Measurements from ENCODE around the gene DSCAM.

The DSCAM gene

GRCh38 chr21:40504825-40505224 lies 342.1 kb downstream of the DSCAM start:
- H3K36me3 ChIP-seq (ENCODE audit: control insufficient read depth, insufficient read depth, low read length) = no peaks in the 10 kb centered on the region

DNA sequence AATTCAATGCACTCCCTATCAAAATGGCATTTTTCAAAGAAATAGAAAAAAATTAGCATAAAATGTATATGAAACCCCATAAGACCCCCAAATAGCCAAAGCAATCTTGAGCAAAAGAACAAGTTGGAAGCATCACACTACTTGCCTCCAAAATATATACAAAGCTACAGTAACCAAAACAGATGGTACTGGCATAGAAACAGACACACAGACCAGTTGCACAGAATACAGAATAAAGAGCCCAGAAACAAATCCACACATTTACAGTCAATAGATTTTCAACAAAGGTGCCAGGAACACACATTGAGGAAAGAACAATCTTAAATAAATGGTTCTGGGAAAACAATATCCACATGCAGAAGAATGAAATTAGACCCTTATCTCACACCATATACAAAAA lies 350.8 kb downstream of the DSCAM start:
- no peaks in the 10 kb centered on the region for H3K36me3 ChIP-seq (ENCODE audit: control insufficient read depth, insufficient read depth, low read length)
- no peaks in the 10 kb centered on the region for H3K4me1 ChIP-seq (ENCODE audit: control insufficient read depth, insufficient read depth, low read length)
- no peaks in the 10 kb centered on the region for H3K27me3 ChIP-seq (ENCODE audit: control insufficient read depth, insufficient read depth, low read length)

More at GRCh38 chr21:40504825-40505224, 342.1 kb downstream of the DSCAM start:
- no peaks in the 10 kb centered on the region for H3K9me3 ChIP-seq (ENCODE audit: control insufficient read depth, low read length)
- H3K4me3 ChIP-seq (ENCODE audit: low read length) = no peak overlapping the region
- H3K4me1 ChIP-seq (ENCODE audit: control insufficient read depth, insufficient read depth, low read length) = peaks cover 26% of the 10 kb centered on the region
- no peak overlapping the region for H3K9ac ChIP-seq (ENCODE audit: low read length)
- H3K27me3 ChIP-seq (ENCODE audit: control insufficient read depth, insufficient read depth, low read length) = no peaks in the 10 kb centered on the region

GRCh38 chr21:40490408-40490807 lies 356.6 kb downstream of the DSCAM start:
- no peaks in the 10 kb centered on the region for H3K4me1 ChIP-seq (ENCODE audit: control insufficient read depth, insufficient read depth, low read length)
- no peaks in the 10 kb centered on the region for H3K27me3 ChIP-seq (ENCODE audit: control insufficient read depth, insufficient read depth, low read length)
- no peak overlapping the region for H3K9ac ChIP-seq (ENCODE audit: low read length)
- no peaks in the 10 kb centered on the region for H3K9me3 ChIP-seq (ENCODE audit: control insufficient read depth, low read length)
- H3K4me3 ChIP-seq (ENCODE audit: low read length) = no peak overlapping the region
- H3K36me3 ChIP-seq (ENCODE audit: control insufficient read depth, insufficient read depth, low read length) = no peaks in the 10 kb centered on the region

More for the DNA sequence above, 350.8 kb downstream of the DSCAM start:
- H3K9ac ChIP-seq (ENCODE audit: low read length) = no peak overlapping the region
- no peak overlapping the region for H3K4me3 ChIP-seq (ENCODE audit: low read length)
- no peaks in the 10 kb centered on the region for H3K9me3 ChIP-seq (ENCODE audit: control insufficient read depth, low read length)

DNA sequence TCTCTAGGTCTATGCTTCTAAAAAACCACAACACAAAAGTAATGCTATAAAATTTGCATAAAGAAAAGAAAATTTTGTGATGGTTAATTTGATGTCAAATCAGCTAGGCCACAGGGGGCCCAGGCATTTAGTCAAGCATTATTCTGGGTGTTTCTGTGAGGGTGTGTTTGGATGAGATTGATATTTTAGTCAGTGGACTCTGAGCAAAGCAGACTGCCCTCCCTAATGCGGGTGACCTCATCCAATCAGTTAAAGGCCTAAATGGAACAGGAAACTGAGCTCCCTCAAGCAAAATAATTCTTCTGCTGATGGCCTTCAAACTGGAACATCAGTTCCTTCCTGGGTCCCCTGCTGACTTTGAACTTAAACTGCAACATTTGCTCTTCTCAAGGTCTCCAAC lies 358.0 kb downstream of the DSCAM start:
- Histone ChIP-seq H3K9ac (ENCODE audit: low read length) (no peak overlapping the region), H3K4me3 (ENCODE audit: low read length) (no peak overlapping the region), H3K36me3 (ENCODE audit: control insufficient read depth, insufficient read depth, low read length) (no peaks in the 10 kb centered on the region), H3K27me3 (ENCODE audit: control insufficient read depth, insufficient read depth, low read length) (no peaks in the 10 kb centered on the region), H3K4me1 (ENCODE audit: control insufficient read depth, insufficient read depth, low read length) (no peaks in the 10 kb centered on the region), H3K9me3 (ENCODE audit: control insufficient read depth, low read length) (no peaks in the 10 kb centered on the region)

DNA sequence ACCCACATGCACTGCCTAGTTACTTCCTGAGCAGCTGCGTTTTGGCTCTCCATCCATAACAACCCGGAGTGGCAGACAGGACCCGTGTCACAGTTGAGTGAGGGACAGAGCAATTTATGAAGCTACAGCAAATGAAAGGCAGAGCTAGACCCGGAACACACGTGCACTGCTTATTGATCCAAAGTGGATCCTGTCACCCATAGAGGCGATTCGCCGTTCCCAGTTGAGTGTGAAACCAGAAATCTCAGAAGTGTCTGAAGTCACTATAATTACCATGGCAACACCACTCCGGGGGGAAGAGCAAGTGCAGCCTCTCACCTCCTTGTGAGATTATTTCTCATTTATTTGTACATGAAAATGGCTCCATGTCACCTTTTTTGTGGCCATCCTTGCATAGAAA lies 365.2 kb downstream of the DSCAM start:
- H3K9me3 ChIP-seq (ENCODE audit: control insufficient read depth, low read length) = no peaks in the 10 kb centered on the region
- H3K4me1 ChIP-seq (ENCODE audit: control insufficient read depth, insufficient read depth, low read length) = no peaks in the 10 kb centered on the region
- H3K36me3 ChIP-seq (ENCODE audit: control insufficient read depth, insufficient read depth, low read length) = no peaks in the 10 kb centered on the region
- H3K9ac ChIP-seq (ENCODE audit: low read length) = no peak overlapping the region
- H3K4me3 ChIP-seq (ENCODE audit: low read length) = no peak overlapping the region
- no peaks in the 10 kb centered on the region for H3K27me3 ChIP-seq (ENCODE audit: control insufficient read depth, insufficient read depth, low read length)

DNA sequence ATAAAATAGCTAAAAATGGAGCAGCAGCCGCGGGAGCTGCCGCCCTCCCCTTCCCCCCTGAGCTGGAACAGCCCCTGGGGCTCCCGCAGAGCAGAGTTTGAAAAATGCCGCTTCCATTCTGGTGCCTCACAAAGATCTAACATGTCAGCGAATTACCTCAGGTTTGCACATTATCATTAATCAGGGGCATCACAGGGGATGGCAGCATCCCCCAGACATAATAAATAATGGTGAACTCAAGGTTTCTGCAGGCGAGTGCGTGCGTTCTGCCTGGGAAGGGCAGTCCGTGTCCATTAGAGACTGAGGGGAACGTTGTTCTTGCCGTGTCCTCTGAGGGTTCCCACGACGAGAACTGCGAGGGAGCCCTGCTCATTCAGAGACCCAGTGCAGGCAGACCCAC lies 372.4 kb downstream of the DSCAM start:
- H3K9ac ChIP-seq (ENCODE audit: low read length) = no peak overlapping the region
- H3K9me3 ChIP-seq (ENCODE audit: control insufficient read depth, low read length) = no peaks in the 10 kb centered on the region
- H3K4me3 ChIP-seq (ENCODE audit: low read length) = no peak overlapping the region
- no peaks in the 10 kb centered on the region for H3K27me3 ChIP-seq (ENCODE audit: control insufficient read depth, insufficient read depth, low read length)
- H3K4me1 ChIP-seq (ENCODE audit: control insufficient read depth, insufficient read depth, low read length) = no peaks in the 10 kb centered on the region
- no peaks in the 10 kb centered on the region for H3K36me3 ChIP-seq (ENCODE audit: control insufficient read depth, insufficient read depth, low read length)

GRCh38 chr21:40472013-40472412 lies 374.9 kb downstream of the DSCAM start:
- Histone ChIP-seq H3K4me1 (ENCODE audit: control insufficient read depth, insufficient read depth, low read length) (no peaks in the 10 kb centered on the region), H3K36me3 (ENCODE audit: control insufficient read depth, insufficient read depth, low read length) (no peaks in the 10 kb centered on the region), H3K27me3 (ENCODE audit: control insufficient read depth, insufficient read depth, low read length) (no peaks in the 10 kb centered on the region), H3K4me3 (ENCODE audit: low read length) (no peak overlapping the region), H3K9me3 (ENCODE audit: control insufficient read depth, low read length) (no peaks in the 10 kb centered on the region), H3K9ac (ENCODE audit: low read length) (no peak overlapping the region)

- Histone ChIP-seq H3K27me3 (ENCODE audit: control insufficient read depth, insufficient read depth, low read length) (no peaks in the 10 kb centered on the region), H3K9ac (ENCODE audit: low read length) (no peak overlapping the region), H3K36me3 (ENCODE audit: control insufficient read depth, insufficient read depth, low read length) (no peaks in the 10 kb centered on the region), H3K4me3 (ENCODE audit: low read length) (no peak overlapping the region), H3K4me1 (ENCODE audit: control insufficient read depth, insufficient read depth, low read length) (no peaks in the 10 kb centered on the region), H3K9me3 (ENCODE audit: control insufficient read depth, low read length) (no peaks in the 10 kb centered on the region)
These were observed 375.9 kb downstream of the DSCAM start for GRCh38 chr21:40471103-40471502.

GRCh38 chr21:40466893-40467483 lies 380.0 kb downstream of the DSCAM start:
- H3K4me1 ChIP-seq (ENCODE audit: control insufficient read depth, insufficient read depth, low read length) = no peaks in the 10 kb centered on the region
- no peaks in the 10 kb centered on the region for H3K9me3 ChIP-seq (ENCODE audit: control insufficient read depth, low read length)
- no peak overlapping the region for H3K9ac ChIP-seq (ENCODE audit: low read length)
- H3K36me3 ChIP-seq (ENCODE audit: control insufficient read depth, insufficient read depth, low read length) = no peaks in the 10 kb centered on the region
- H3K27me3 ChIP-seq (ENCODE audit: control insufficient read depth, insufficient read depth, low read length) = no peaks in the 10 kb centered on the region
- H3K4me3 ChIP-seq (ENCODE audit: low read length) = no peak overlapping the region

DNA sequence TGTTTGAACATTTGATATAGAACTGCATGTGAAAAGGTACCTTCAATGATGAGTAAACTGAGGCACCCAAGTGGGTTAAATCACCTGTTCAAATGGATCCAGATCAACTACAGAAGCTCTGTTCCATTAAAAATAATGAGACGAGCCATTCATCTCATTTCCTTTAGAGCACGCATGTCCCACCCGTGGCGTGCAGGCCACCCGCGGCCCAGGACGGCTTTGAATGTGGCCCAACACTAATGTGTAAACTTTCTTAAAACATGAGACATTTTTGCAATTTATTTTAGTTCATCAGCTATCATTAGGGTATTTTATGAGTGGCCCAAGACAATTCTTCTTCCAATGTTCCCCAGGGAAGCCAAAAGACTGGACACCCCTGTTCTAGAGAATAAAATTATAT lies 381.6 kb downstream of the DSCAM start:
- Histone ChIP-seq H3K9me3 (ENCODE audit: control insufficient read depth, low read length) (no peaks in the 10 kb centered on the region), H3K9ac (ENCODE audit: low read length) (no peak overlapping the region), H3K4me1 (ENCODE audit: control insufficient read depth, insufficient read depth, low read length) (no peaks in the 10 kb centered on the region), H3K4me3 (ENCODE audit: low read length) (no peak overlapping the region), H3K27me3 (ENCODE audit: control insufficient read depth, insufficient read depth, low read length) (no peaks in the 10 kb centered on the region), H3K36me3 (ENCODE audit: control insufficient read depth, insufficient read depth, low read length) (no peaks in the 10 kb centered on the region)

- Histone ChIP-seq H3K4me1 (ENCODE audit: control insufficient read depth, insufficient read depth, low read length) (no peaks in the 10 kb centered on the region), H3K9ac (ENCODE audit: low read length) (no peak overlapping the region), H3K36me3 (ENCODE audit: control insufficient read depth, insufficient read depth, low read length) (no peaks in the 10 kb centered on the region), H3K27me3 (ENCODE audit: control insufficient read depth, insufficient read depth, low read length) (no peaks in the 10 kb centered on the region), H3K9me3 (ENCODE audit: control insufficient read depth, low read length) (no peaks in the 10 kb centered on the region), H3K4me3 (ENCODE audit: low read length) (no peak overlapping the region)
These were observed 383.8 kb downstream of the DSCAM start for GRCh38 chr21:40463176-40463575.

DNA sequence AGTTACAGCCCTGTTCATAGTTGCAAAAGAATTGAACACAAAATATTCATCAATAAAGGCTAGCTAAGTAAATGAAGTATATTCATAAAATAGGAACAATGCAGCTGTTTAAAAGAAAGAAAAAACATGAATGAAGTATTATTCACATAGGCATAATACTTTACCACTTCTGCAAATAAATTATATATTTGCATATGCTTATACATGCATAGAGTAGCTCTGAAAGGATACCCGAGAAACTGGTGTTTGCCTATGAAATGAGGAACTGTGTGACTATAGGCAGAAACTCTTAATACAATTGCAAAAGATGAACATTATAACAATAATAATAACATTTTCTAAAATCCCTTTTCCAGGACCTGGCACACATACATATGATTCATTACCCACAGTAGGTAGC lies 385.9 kb downstream of the DSCAM start:
- Histone ChIP-seq H3K36me3 (ENCODE audit: control insufficient read depth, insufficient read depth, low read length) (no peaks in the 10 kb centered on the region), H3K27me3 (ENCODE audit: control insufficient read depth, insufficient read depth, low read length) (no peaks in the 10 kb centered on the region), H3K4me1 (ENCODE audit: control insufficient read depth, insufficient read depth, low read length) (no peaks in the 10 kb centered on the region), H3K9ac (ENCODE audit: low read length) (no peak overlapping the region), H3K9me3 (ENCODE audit: control insufficient read depth, low read length) (no peaks in the 10 kb centered on the region), H3K4me3 (ENCODE audit: low read length) (no peak overlapping the region)

- Histone ChIP-seq H3K4me3 (ENCODE audit: low read length) (no peak overlapping the region), H3K9ac (ENCODE audit: low read length) (no peak overlapping the region), H3K4me1 (ENCODE audit: control insufficient read depth, insufficient read depth, low read length) (no peaks in the 10 kb centered on the region), H3K9me3 (ENCODE audit: control insufficient read depth, low read length) (no peaks in the 10 kb centered on the region), H3K27me3 (ENCODE audit: control insufficient read depth, insufficient read depth, low read length) (no peaks in the 10 kb centered on the region), H3K36me3 (ENCODE audit: control insufficient read depth, insufficient read depth, low read length) (no peaks in the 10 kb centered on the region)
These were observed 389.2 kb downstream of the DSCAM start for GRCh38 chr21:40457741-40458140.
